Bronchial epithelial cell (primary cell): Measurements from ENCODE around the gene REV3L. TPM values are rescaled to one million over a fixed set of nuclear protein-coding genes. Genes with fewer than 3 reads are reported as not detected.

Experiments
- DNase-seq: peaks from one replicate; pipeline ENCODE4 v3.0.0-alpha.2; 2010; ENCODE audit warnings: low read depth
- FAIRE-seq: peaks from 2 replicates; lab custom pipeline; 2011; peaks lifted over from hg19 to GRCh38; lab: Jason Lieb, UNC
- H3K27me3 ChIP-seq: 2 replicates; pipeline ENCODE4 v1.5.1; 2011; ENCODE audit warnings: low read length; ENCODE audit not compliant: control insufficient read depth, insufficient read depth
- H3K36me3 ChIP-seq: 2 replicates; pipeline ENCODE4 v1.5.1; 2011; ENCODE audit warnings: low read length; ENCODE audit not compliant: control insufficient read depth, insufficient read depth
- H3K4me3 ChIP-seq: 2 replicates; pipeline ENCODE4 v1.5.1; 2011; ENCODE audit warnings: mild to moderate bottlenecking, low read depth, low read length, control low read depth
- total RNA-seq: library from RNA; depleted of rRNA; stranded (reverse); fragments of >200 nt; gene quantifications from 2 replicates; pipeline ENCODE4 v1.2.1, GENCODE V29; 2014
- TF ChIP-seq, protein P1 (sequence below): IDR thresholded peaks from 2 replicates; pipeline ENCODE4 v1.5.1; 2011; ENCODE audit warnings: mild to moderate bottlenecking, moderate library complexity, low read length, control low read depth, inconsistent platforms; ENCODE audit not compliant: insufficient read depth, severe bottlenecking

The REV3L gene
- total RNA-seq, 1 donor from 2014 or later = 8.4 TPM

DNA sequence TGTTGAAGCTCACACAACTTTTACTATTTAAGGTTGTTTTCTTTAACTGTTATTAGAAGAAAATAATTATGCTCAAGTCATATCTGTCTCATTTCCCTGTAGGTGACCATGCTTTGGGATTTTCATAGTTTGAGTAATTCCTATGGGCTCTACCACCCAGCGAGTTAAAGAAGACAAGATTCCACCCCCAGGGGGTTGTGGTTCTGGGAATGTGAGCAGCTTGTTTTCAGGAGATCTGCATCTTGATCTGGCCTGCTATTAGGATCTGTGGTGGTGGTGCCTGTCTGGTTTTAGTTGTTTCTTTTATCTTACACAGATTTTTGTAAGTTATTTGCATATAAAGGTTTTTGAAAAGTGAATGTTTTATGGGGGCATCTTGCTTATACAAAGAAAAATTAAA is 20.2 kb upstream of the REV3L start:
- DNase-seq = no peak
- no peak for FAIRE-seq
- Histone ChIP-seq H3K36me3 (no peaks in the 10 kb centered on the region), H3K27me3 (no peaks in the 10 kb centered on the region), H3K4me3 (no peak overlapping the region)
- TF ChIP-seq, protein P1, sequence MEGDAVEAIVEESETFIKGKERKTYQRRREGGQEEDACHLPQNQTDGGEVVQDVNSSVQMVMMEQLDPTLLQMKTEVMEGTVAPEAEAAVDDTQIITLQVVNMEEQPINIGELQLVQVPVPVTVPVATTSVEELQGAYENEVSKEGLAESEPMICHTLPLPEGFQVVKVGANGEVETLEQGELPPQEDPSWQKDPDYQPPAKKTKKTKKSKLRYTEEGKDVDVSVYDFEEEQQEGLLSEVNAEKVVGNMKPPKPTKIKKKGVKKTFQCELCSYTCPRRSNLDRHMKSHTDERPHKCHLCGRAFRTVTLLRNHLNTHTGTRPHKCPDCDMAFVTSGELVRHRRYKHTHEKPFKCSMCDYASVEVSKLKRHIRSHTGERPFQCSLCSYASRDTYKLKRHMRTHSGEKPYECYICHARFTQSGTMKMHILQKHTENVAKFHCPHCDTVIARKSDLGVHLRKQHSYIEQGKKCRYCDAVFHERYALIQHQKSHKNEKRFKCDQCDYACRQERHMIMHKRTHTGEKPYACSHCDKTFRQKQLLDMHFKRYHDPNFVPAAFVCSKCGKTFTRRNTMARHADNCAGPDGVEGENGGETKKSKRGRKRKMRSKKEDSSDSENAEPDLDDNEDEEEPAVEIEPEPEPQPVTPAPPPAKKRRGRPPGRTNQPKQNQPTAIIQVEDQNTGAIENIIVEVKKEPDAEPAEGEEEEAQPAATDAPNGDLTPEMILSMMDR = no peak

DNA sequence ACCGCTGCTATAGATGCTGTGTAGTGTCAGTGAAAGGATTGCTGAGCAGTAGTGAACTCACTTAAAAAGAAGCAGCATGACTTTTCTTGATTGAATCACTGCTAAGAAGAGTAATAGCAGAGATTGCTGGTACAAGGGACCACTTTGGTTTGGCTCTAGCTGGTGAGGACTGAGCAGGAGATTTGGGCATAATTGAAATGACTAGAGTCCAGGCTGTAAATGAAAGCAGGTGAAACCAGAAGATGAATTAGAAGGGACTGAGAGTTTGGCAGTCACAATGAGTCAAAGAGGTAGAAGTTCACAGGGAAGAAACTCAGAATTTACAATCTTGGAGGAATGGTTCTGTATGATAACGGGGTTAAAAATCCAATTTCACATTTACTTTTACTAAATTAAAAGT is 19.1 kb upstream of the REV3L start:
- Histone ChIP-seq H3K36me3 (no peaks in the 10 kb centered on the region), H3K4me3 (no peak overlapping the region), H3K27me3 (no peaks in the 10 kb centered on the region)
- DNase-seq (no peak), FAIRE-seq (no peak)
- TF ChIP-seq, protein P1 = no peak

DNA sequence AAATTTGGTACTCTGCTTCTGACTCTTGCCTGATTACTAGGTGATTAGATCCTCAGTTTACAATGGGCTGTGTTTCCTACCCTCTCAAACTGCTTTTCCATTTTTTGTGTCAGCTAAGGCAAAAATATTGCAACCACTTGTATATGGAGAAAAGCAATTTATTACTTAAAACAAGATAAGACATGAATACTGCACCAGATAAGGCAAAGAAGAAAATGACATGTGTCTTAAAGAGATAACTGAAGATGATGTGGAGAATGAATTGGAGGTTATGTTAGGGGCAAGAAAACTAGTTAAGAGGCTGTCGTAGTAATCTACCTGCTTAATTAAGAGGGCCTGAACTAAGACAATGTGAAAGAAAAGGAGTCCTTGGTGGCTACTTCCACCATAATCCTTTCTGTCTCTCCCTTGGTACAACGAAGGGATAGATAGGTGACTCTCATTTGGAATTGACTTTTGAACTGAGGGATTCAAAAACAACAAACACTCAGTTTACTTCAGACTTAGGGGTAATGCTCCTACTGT is 16.3 kb upstream of the REV3L start:
- H3K27me3 ChIP-seq = no peaks in the 10 kb centered on the region
- TF ChIP-seq, protein P1 = no peak
- no peak for DNase-seq
- H3K36me3 ChIP-seq = no peaks in the 10 kb centered on the region
- H3K4me3 ChIP-seq = no peak overlapping the region
- FAIRE-seq = no peak

- FAIRE-seq = no peak
- TF ChIP-seq, protein P1 = no peak
- no peak for DNase-seq
Observed at GRCh38 chr6:111494951-111495635, 12.1 kb upstream of the REV3L start.

GRCh38 chr6:111492499-111492898 is 9.5 kb upstream of the REV3L start:
- Histone ChIP-seq H3K27me3 (no peaks in the 10 kb centered on the region), H3K4me3 (no peak overlapping the region), H3K36me3 (no peaks in the 10 kb centered on the region)
- TF ChIP-seq, protein P1 = no peak
- no peak for FAIRE-seq
- no peak for DNase-seq

More at GRCh38 chr6:111494951-111495635, 12.1 kb upstream of the REV3L start:
- H3K36me3 ChIP-seq = no peaks in the 10 kb centered on the region
- no peak overlapping the region for H3K4me3 ChIP-seq
- no peaks in the 10 kb centered on the region for H3K27me3 ChIP-seq
